Liver (tissue), 3 donors: ENCODE data around the gene FN1.

Experiments
- ATF3 ChIP-seq: IDR thresholded peaks from 2 replicates; pipeline ENCODE4 v1.6.1; 2016; ENCODE audit warnings: antibody characterized with exemption
- CTCF ChIP-seq: fragments of 150-350 bp; IDR thresholded peaks from 2 replicates; pipeline ENCODE4 v1.5.1; 2017; ENCODE audit warnings: improper control_type of control experiment, low read depth, low read length; ENCODE audit not compliant: missing input control
- GABPA ChIP-seq, 2 donors: IDR thresholded peaks in 1 of 2; conservative IDR thresholded peaks in 1 of 2; 2 replicates each; pipeline ENCODE4 v1.6.1; 2016; ENCODE audit warnings: antibody characterized with exemption in 2 of 2, mild to moderate bottlenecking in 1 of 2, moderate library complexity in 1 of 2
- HNF4A ChIP-seq, 2 donors: conservative IDR thresholded peaks; 2 replicates each; pipeline ENCODE4 v1.6.1; 2016; ENCODE audit warnings: antibody characterized with exemption in 2 of 2, mild to moderate bottlenecking in 2 of 2
- JUND ChIP-seq, 2 donors: IDR thresholded peaks; 2 replicates each; pipeline ENCODE4 v1.6.1; 2016; ENCODE audit warnings: antibody characterized with exemption in 2 of 2
- MAX ChIP-seq: IDR thresholded peaks from 2 replicates; pipeline ENCODE4 v1.6.1; 2016; ENCODE audit warnings: antibody characterized with exemption
- RAD21 ChIP-seq, 2 donors: IDR thresholded peaks; 2 replicates each; pipeline ENCODE4 v1.6.1; 2016; ENCODE audit warnings: antibody characterized with exemption in 2 of 2, mild to moderate bottlenecking in 2 of 2
- REST ChIP-seq: IDR thresholded peaks from 2 replicates; pipeline ENCODE4 v1.6.1; 2016; ENCODE audit warnings: antibody characterized with exemption, mild to moderate bottlenecking
- RXRA ChIP-seq, 2 donors: IDR thresholded peaks; 2 replicates each; pipeline ENCODE4 v1.6.1; 2017 to 2018; ENCODE audit warnings: antibody characterized with exemption in 2 of 2, mild to moderate bottlenecking in 1 of 2
- SP1 ChIP-seq: IDR thresholded peaks from 2 replicates; pipeline ENCODE4 v1.6.1; 2018; ENCODE audit warnings: antibody characterized with exemption, mild to moderate bottlenecking
- YY1 ChIP-seq: IDR thresholded peaks from 2 replicates; pipeline ENCODE4 v1.6.1; 2016; ENCODE audit warnings: antibody characterized with exemption, mild to moderate bottlenecking
- ZBTB33 ChIP-seq: IDR thresholded peaks from 2 replicates; pipeline ENCODE4 v1.6.1; 2016; ENCODE audit warnings: antibody characterized with exemption
- donor health status: healthy.
- donor health status: healthy.

GRCh38 chr2:215382011-215382410, 53.9 kb downstream of the FN1 start:
- TF ChIP-seq REST (no peak), CTCF (no peak), GABPA (IDR thresholded peaks at IDR 0.05 in 1 of 2, conservative IDR thresholded peaks at IDR 0.05 in 1 of 2) (no peak), MAX (no peak), SP1 (no peak), JUND (IDR thresholded peaks at IDR 0.05) (no peak), ATF3 (no peak), RAD21 (IDR thresholded peaks at IDR 0.05) (no peak), RXRA (IDR thresholded peaks at IDR 0.05) (no peak), YY1 (no peak), ZBTB33 (no peak), HNF4A (conservative IDR thresholded peaks at IDR 0.05) (no peak)
